Measurements from ENCODE around the gene HS6ST2.

- TF ChIP-seq CTCF (IDR thresholded peaks at IDR 0.05), result no peak
- no peak for TF ChIP-seq POLR2A (IDR thresholded peaks at IDR 0.05)
Observed at GRCh38 chrX:132984058-132984650, 25.7 kb upstream of the HS6ST2 start.
